HG02852 (cell line): ENCODE measurements around the gene ENOPH1.
"Not testable (repeated sequence)": the region's sequence is repeated elsewhere in the genome, so short reads cannot be mapped to it uniquely, and the experiment has no call there.

ENCODE experiments used
- ATAC-seq: cut with Tn5 transposase; IDR thresholded peaks from one replicate; pipeline ENCODE4 v1.9.1; 2021; ENCODE audit warnings: mild to moderate bottlenecking, moderate library complexity; ENCODE audit not compliant: unreplicated experiment

The ENOPH1 gene

DNA sequence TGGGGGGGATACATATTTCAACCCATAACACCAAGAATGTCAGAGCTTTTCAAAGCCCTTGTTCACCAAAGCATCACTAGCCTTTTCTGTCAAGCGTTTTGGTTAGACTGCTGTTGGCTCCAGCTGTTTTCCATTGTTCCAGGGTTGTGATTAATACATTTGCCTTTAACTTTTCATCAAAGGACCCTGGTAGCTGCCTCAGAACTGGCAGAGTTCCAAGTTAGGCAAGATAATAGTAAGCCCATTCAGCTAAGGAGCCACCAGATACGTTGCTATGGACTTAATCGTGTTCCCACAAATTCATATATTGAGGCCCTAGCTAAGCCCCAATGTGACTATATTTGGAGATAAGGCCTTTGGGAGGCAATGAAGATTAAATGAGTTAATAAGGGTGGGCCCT is 37.1 kb downstream of the ENOPH1 start:
- no peak for ATAC-seq

- no peak for ATAC-seq
Observed at GRCh38 chr4:82469791-82470345, 39.5 kb downstream of the ENOPH1 start.

DNA sequence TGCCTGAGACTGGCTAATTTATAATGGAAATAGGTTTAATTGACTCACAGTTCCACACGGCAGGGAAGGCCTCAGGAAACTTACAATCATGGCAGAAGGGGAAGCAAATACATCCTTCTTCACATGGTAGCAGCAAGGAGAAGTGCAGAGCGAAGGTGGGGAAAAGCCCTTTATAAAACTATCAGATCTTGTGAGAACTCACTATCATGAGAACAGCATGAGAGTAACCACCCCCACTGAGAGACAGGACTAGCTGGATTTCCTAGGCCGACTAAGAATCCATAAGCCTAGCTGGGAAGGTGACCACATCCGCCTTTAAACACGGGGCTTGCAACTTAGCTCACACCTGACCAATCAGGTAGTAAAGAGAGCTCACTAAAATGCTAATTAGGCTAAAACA is 42.7 kb downstream of the ENOPH1 start:
- ATAC-seq, result not testable (repeated sequence)

- ATAC-seq, result no peak
Observed at GRCh38 chr4:82473621-82474164, 43.3 kb downstream of the ENOPH1 start.

- not testable (repeated sequence) for ATAC-seq
Observed at GRCh38 chr4:82475931-82476330, 45.5 kb downstream of the ENOPH1 start.

DNA sequence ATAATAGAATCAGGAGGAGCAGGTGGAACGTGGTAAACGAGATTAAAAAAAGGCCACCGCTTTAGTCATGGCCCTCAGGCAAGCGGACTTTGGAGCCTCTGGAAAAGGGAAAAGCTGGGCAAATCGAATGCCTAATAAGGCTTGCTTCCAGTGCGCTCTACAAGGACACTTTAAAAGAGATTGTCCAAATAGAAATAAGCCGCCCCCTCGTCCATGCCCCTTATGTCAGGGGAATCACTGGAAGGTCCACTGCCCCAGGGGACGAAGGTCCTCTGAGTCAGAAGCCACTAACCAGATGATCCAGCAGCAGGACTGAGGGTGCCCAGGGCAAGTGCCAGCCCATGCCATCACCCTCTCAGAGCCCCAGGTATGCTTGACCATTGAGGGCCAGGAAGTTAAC is 47.1 kb downstream of the ENOPH1 start:
- not testable (repeated sequence) for ATAC-seq

DNA sequence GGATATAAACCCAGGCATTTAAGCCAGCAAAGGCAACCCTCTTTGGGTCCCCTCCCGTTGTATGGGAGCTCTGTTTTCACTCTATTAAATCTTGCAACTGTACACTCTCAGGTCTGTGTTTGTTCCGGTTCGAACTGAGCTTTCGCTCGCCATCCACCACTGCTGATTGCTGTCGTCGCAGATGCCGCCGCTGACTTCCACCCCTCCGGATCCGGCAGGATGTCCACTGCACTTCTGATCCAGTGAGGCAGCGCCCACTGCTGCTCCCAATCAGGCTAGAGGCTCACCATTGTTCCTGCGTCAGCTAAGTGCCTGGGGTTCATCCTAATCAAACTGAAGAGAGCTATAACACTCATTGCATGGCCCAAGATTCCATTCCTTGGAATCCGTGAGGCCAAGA is 49.2 kb downstream of the ENOPH1 start:
- no peak for ATAC-seq

- ATAC-seq, result no peak
Observed at GRCh38 chr4:82480771-82481505, 50.5 kb downstream of the ENOPH1 start.

DNA sequence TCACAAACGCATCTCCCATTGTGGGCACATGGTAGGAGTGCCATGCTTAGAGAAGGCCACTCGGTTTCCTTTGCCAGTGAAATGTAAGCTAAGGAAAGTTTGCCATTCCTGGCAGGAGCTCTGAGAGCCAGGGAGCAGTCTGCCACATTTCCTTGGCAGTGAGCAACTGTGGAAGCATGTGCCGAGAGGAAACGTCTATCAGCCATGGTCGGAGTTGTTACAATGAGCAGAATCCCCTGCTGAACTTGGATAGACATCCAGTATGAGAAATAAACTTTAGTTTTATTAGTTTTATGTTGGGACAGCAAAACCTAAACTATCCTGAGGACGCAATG is 51.1 kb downstream of the ENOPH1 start:
- ATAC-seq, result no peak

DNA sequence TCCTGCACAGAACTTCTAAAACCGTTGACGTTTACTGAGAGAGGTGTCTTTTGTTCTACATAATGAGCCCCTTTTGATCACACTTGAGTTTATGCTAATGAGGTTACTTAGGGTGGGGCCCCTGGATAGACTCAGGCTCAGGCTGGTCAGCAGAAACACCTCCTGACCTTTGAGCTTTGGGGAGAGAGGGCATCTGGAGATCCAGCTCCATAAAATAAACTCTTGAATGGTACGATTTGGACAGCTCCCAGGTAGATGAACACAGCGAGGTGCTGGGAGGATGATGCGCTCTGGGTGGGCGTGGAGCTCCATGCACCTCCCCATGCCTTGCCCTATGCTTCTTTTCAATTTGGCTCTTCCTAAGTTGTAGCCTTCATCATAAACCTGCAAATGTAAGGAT is 52.0 kb downstream of the ENOPH1 start:
- ATAC-seq, result no peak

- no peak for ATAC-seq
Observed at GRCh38 chr4:82484996-82485783, 54.8 kb downstream of the ENOPH1 start.

DNA sequence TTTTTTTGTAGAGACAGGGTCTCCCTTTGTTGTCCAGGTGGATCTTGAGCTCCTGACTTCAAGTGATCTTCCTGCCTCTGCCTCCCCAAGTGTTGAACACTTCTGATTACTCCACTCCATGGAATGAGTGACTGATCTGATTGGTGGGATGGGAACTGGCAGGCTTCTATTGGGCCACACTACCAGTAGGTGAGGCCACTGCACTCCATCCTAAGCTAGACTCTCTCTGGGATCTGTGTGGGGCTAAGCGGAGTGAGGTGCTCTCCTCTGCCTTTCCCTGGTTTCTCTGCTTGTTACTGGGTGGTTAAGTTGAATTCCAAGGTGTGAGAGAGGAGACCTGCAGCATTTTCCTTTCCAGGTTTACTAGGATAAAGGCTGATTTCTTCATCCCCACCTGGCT is 58.7 kb downstream of the ENOPH1 start:
- no peak for ATAC-seq

DNA sequence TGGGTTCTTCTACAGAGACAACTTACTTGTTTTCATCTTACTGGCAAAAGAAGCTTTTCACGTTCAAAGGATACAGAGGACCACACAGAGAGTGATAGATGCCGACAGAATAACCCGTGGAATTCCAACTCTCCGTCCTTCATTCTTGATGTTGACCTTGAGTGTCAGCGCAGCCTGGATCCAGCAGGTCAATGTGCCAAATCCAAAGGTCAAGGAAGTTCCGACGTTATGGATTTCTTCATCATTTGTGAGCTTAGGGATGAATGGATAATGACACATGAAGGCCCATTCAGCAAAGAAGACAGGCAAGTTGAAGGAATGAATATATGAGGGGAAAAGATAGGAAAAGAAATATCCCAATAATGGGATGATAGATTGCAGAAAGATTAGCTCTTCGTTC is 59.6 kb downstream of the ENOPH1 start:
- ATAC-seq, result no peak

DNA sequence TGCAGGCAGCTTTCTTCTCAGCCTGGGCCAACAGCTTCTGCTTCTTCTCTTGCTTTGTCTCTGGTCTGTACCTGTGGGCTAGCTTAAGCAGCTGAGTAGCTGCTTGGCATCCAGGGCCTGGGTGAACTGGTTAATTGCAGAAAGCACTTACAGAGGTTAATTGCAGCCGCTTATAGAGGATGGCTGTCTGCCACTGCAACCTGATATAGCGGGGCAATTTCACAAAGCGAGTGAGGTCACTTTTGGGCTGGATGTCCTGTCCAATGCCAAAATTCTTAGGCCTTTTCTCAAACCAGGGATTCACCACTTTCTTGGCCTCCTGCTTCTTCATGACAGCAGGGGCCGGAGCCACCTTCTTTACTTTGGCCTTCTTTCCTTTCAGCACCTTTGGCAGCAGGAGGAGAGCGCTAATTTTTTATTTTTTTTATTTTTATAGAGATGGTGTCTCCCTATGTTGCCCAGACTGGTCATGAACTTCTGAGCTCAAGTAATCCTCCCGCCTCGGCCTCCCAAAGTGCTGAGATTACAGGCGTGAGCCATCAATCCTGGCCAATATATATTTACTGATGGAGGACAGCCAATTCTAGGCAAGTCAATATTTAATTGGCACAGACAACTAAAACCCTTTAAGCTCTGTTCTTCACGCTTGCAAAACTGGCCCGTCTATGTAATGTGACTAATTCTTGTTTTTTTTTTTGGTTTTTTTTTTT is 61.0 kb downstream of the ENOPH1 start:
- ATAC-seq, result no peak

GRCh38 chr4:82493721-82494425 is 63.5 kb downstream of the ENOPH1 start:
- ATAC-seq, result no peak

DNA sequence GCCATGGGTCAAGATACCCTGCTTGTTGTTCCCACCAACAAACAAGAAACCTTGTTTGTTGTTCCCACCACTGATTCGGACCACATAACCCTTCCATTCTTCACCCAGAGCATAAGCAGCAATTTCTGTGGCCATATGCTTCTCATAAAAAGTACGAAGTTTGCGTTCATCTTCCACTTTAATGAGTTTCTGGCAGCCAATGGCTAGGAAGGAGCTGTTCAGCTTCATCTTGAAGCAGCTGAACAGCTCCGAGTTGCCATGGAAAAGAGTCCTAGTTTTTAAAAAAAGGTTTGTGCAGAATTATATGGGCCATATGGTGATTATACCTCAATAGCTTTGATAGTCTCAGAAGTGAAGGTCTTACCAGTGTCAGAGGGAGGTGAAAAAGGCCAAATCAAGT is 65.3 kb downstream of the ENOPH1 start:
- ATAC-seq, result no peak

DNA sequence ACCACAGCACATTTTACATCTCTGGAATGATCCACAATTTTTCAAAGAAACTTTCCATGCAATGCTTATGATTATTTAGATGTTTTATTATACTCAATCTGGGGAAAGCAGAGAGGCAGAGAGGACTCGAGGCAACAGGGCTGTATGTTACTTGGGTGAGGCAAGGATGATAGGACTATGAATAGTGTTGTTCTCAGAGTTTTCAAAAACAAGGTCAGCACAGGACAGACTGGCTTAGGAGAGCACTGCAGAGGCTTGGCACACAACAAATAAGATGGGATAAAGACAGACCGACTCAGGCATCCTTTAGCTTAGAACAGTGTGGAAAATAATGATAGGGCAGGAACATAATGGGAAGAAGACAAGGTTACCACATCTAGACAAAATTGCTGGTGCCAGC is 66.0 kb downstream of the ENOPH1 start:
- ATAC-seq, result no peak

DNA sequence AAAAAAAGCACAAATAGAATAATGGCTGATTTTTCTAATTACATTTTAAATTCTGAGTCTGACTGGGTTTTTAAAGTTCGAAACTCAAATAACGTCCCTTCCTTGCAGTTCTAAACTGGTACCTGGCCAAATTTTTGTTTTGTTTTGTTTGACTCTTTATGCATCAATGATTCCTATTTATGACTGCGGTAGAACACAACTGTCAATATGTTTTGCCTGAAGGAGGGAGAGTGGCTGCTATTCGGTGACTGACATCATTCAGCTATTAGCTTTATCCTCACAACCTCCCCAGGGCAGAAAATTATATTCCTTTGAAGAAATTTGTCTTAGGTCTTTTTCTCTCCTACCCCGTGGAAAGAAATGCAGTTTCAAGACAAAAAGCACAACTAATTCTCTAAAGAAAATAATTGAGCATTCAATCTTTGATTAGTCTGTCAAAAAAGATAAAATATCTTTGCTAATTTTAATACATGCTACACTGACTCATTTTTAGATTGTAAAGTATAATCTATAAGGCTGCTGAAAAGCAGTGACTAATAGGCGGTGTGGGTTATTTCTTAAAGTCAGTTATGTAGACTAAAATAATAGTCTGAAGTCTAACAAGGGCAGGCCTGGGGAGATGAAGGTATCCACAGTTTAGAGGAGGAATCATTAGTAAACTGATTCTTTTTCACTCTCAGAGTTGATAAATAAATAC is 69.5 kb downstream of the ENOPH1 start:
- no peak for ATAC-seq

GRCh38 chr4:82500435-82501153 is 70.2 kb downstream of the ENOPH1 start:
- ATAC-seq, result no peak

- ATAC-seq, result no peak
Observed at GRCh38 chr4:82501154-82501442, 70.7 kb downstream of the ENOPH1 start.
